DMS153 (cell line): Measurements from ENCODE around the gene TTC33.
"Not testable (repeated sequence)": the region's sequence is repeated elsewhere in the genome, so short reads cannot be mapped to it uniquely, and the experiment has no call there.

Source experiments
- DNase-seq: peaks from one replicate; lab custom pipeline; 2025; lab: John Stamatoyannopoulos, UW

The TTC33 gene

DNA sequence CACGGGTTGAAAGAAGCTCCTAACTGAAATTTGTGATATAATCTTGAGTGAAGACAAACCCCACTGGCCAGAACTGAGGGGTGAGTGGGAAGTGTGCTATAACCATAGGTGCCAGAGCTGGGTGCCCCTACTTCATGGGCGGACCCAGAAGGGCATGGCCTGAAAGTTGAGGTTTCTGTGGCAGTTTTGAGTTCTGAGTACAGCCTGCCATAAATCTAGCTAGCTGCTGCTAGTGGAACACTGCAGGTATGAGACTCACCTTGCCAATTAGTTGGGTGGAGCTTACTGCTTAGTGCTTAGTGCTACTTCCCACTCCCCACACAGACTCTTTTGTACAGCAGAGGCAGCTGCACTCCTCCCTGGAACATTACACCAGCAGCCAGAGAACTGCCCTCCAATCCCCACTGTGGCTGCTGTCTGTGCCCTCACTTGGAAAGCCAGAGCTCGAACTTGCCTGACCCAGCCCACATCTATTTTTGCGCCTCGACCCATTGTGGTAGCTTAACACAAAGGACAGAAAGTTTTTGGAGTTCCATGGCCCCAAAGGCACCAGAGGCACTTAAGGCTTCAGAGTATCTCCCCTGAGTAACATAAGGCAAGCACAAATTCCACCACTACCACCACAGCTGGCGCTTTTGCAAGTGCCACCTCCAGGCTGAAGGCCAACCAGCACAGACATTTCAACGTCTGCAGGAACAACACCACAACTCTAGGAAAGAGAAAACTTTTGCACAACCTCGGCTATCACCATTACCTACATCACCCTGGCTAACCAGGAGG, 103.1 kb downstream of the TTC33 start:
- DNase-seq, result no peak

DNA sequence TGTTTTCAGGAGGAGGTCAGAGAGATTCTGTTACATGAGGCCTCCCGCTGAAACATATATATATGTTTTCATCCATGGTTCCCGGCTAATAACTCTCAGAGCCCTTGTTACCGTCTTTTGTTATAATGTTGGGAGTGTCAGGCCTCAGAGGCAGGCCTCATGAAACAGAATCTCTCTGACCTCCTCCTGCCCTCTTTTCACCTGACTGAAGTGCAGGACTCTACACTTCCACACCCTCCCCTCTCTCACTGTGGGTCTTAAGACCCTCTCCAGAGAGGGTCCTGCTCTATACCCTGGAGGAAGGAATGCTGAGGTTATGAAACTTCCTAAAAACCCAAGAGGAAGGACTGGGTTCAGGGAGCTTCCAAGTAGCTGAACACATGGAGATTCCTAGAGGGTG, 104.6 kb downstream of the TTC33 start:
- DNase-seq, result no peak

DNA sequence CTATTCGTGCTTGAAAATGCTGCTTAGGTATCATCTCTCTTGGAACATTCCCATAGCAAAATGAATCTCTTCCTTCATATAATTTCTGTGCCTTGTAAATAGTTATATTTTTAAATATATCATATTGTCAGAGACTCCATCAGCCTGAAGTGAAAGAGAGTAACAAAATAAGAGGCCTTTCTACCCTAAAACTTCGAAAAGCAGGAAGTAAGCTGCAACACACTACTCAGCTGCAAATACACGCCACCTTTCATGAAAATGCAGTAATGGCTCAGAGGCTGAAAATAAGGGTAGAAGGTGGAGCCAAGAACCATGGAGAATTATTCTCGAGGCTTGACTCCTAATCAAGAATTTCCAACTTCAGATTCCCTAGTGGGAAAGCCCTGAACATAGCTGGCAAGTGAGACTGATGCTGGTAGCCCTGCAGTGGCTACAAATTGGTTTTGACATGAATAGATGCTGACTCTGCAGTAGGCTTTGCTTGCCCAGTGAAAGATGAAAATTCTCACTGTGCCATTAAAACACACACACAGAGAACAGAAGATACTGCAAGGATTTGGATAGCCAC, 106.2 kb downstream of the TTC33 start:
- DNase-seq, result no peak

DNA sequence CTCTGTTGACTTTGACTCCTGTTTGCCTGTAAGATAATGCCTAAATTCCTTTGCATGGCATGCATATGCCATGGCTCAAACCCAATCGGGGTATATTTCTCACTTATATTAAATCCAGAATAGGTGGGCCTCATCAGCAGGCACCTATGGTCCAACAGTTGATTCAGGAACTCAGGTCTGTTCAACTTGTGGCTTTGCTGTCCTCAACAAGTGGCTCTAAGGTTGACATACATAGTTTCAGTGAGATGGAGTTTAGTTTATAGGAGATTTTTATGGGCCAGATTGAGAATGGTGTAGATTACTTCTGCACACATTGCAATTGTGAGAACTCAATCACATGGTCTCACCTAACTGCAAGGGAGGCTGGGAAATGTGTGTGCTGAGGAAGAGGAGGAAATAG, 107.6 kb downstream of the TTC33 start:
- DNase-seq, result no peak

DNA sequence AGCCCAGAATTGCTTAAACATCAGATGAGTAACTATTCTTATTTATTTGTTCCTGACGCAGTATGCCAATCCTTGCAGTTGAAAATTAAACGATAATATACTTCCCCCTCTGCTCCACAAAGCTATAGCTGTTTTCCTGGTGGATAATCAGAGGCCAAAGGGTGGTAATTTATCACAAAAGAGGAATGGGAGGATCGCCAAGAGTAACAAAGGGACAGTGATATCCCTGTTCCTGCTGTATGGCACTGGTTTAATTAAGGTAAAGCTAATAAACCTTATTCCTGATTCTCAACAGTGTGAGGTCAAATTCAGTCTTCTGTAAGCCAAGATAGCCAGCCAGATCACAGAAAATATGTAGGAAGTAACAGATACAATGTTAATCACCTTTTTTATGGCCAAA, 109.5 kb downstream of the TTC33 start:
- DNase-seq, result no peak

DNA sequence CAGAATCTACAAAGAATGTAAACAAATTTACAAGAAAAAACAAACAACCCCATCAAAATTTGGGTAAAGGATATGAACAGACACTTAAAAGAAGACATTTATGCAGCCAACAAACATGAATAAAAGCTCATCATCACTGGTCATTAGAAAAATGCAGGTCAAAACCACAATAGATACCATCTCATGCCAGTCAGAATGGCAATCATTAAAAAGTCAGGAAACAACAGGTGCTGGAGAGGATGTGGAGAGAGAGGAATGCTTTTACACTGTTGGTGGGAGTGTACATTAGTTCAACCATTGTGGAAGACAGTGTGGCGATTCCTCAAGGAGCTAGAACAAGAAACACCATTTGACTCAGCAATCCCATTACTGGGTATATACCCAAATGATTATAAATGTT, 116.2 kb downstream of the TTC33 start:
- DNase-seq, result not testable (repeated sequence)

DNA sequence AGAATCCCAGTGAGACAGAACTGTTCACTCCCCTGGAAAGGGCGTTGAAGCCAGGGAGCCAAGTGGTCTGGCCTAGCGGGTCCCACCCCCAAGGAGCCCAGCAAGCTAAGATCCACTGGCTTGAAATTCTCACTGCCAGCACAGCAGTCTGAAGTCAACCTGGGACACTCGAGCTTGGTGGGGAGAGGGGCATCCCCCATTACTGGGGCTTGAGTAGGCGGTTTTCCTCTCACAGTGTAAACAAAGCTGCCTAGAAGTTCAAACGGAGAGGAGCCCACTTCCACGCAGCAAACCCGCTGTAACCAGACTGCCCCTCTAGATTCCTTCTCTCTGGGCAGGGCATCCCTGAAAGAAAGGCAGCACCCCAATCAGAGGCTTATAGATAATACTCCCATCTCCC, 121.2 kb downstream of the TTC33 start:
- no peak for DNase-seq

DNA sequence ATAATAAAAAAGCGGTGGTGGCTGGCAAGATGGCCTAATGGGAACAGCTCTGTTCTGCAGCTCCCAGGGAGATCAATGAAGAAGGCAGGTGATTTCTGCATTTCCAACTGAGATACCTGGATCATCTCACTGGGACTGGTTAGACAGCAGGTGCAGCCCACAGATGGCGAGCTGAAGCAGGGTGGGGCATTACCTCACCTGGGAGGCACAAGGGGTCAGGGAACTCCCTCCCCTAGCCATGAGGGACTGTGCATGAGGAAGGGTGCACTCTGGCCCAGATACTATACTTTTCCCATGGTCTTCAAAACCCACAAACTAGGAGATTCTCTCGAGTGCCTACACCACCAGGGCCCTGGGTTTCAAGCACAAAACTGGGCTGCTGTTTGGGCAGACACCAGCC, 121.6 kb downstream of the TTC33 start:
- DNase-seq, result no peak

DNA sequence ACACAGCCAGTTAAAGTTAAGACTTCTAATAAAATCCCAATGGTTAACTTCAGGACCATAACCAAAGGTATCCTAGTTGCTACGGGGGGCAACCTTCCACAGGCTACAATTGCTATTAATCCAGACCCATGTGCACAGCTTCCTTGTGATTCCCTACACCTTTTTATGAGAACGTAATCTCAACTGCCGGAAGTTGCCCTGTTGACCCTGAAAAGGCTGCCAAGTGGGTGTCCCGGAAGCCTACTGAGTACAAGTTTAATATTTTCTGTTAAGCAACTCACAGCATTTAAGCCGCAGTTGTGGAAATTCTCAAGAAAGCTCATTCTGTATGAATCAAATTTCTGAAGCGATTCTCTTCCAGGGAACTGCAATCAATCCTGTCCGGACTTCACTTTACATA, 124.5 kb downstream of the TTC33 start:
- DNase-seq, result no peak

DNA sequence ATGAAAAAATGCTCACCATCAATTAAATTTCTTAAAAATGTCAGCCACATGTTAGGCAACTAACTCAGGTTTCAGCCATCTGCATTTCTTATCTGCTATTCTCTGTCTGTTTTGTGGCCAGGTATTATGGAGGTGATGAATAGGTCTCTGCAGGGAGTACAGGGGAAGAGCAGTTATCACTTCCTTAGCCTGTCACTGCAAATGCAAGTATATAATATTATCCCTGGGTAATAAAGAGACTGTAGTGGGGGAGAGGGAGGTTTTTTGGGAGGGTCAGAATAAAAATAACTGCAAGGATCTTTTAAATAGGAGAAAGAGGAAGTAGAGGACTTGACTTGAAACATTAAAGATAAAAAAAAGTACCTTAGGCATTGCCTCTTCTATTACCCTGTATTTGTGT, 125.6 kb downstream of the TTC33 start:
- no peak for DNase-seq

DNA sequence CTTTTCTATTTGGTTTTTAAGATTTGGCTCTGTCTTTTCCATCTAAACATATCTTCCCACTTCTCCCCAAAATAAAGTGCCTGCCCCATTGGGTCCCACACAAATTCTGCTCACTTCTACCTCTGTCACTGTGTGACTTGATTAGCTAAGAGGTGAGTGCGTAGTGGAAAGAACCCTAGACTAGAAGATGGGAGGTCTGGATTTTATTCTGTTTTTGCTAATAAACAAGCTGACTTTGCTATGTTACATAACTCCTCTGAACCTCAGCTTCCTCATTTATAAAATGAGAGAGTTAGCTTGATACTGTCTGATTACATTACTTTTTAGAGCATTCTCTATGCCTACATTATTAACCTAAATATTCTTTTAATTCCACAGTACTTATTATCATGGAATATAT, 127.4 kb downstream of the TTC33 start:
- DNase-seq, result no peak

DNA sequence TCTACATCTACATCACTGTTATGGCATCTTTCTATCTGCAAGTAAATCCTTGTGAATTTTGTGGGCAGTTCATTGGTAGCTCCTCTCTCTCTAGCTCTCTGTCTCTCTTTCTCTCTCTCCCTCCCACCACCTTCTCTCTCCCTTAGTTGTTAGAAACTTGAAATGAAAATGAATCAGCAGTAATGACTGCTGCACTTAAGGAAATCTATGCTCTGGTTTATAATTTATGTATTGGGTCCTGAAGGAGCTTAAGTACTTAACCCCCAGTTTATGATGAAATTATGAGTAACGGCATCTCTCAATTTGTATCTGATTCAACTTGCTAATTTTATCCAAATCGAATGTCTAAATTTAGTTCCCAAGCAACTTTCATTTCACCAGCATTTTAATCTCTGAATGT, 128.1 kb downstream of the TTC33 start:
- DNase-seq, result no peak

DNA sequence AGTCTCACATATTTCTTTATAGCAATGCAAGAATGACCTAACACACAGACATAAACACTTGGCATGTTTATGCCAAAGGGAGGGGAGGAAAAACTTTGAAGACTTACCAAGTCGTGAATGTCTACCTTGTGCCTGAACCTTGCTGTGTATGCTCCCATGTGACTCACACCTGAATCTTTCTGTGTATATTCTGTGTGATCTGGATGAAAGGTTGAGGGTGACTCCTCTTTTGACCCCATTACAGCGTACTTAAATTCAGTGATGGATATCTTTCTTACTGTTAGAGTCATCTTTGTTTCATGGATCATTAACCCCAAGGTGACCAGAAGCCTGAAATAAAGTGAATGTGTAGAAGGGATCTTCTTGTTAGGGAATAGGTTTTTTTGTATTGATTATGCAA, 129.0 kb downstream of the TTC33 start:
- DNase-seq, result no peak

DNA sequence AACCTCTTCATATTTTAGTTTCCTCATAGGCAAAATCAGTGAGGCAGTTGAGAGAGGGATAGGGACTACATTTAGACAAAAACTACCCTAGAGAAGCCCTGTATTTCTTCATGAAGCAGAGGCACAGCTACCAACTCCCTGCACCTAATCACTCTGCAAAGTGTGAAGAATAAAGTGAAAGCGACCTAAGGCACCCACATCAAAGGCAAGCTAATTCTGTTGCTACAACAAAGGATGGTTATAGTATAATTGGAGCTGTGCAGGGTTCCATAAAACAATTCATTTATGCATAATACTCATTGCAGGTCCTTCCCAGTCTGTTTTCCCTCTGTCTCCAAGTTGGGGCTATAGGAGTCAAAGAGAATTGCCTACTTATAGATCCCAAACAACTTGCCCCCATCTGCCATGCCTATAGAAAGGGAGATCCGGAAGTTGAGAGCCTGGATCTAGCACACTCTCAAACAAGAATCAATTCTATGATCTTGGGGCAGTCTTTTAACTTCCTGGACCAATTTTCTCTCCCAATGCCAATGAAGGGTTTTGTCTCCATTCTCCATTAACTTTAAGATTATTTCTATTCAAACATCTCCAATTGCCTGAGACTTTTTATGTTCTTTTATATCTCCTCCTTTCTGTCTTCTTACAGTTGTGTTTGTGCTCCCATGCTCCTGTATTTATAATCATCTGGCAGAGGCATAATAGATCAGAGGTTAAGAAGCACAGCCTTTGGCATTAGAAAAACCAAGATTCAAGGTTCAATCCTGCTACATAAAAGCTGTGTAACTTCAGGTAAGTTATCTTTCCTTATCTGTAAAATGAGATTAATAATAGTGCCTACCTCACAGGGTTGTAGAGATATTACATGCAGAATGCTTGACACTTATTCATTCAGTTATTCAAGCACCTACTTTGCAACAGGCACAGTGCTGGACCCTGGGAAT, 132.0 kb downstream of the TTC33 start:
- no peak for DNase-seq

DNA sequence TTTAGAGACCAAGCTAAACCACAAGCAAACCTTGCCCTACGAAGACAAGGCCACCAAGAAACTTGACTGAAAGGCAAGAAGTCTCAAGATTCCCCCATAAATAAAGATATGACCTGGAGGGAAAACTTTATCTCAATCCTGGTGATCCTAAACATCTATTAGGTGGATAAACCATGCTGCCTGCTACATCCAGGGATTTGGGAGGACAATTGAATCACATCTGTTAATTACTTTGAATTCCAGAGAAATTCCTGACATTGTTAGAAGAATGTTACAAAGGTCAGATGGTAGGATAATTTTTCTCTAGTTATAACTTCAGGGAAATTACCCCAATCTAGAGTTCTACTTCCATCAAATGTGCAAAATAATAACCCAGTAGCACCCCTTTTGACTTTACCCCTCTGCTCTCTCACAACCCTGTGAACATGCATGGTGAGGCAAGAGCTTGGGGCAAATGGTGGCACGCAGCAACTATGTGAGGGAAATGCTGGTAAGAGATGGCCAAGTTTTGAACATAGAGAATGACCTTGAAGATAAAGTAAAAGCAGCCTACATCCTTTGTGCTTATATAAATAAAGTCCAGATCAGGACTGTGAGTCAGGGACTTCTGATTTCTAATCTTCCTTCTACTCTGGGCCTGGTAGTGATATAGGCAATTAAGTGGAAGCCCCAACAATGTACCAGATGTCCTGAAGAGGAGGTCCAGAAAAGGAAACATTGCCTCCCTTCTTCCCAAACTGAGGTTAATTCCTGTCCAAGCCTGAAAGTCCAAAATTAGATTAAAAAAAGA, 133.1 kb downstream of the TTC33 start:
- no peak for DNase-seq

DNA sequence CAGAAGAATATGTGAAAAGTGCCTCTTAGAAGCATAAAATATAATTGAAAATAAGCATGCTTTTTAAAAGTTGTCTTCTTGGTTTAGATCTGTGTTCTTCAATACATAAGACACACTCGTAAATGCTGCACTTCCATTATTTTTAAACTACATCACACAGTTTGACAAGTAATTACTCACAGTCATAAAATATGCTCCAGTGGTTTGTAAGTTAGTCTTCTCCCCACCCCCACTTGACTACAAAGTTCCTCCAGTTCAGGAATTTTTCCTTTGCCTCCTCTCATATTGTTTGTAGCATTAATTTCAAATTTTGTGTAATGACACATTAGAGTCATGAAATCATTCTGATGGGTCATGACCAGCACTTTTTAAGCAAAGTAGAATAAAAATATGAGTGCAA, 136.3 kb downstream of the TTC33 start:
- DNase-seq, result no peak

DNA sequence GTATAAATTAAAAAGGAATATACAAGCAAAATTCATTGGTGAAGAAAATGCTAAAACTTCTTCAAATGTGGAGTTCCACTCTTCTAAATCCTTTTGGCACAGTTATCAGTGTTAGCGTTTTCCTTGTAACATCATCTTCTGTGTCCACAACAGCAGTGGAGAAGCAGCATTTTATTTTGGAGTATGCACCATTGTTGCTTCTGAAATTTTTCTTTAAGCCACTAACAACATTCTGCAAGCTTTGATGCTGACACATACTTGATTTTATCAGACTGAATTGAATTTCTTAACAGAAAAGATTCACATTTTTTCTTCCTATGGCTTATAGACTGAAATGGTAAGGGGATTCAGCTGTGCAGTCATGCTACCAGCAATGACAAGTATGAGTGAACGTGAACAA, 136.8 kb downstream of the TTC33 start:
- DNase-seq, result no peak

DNA sequence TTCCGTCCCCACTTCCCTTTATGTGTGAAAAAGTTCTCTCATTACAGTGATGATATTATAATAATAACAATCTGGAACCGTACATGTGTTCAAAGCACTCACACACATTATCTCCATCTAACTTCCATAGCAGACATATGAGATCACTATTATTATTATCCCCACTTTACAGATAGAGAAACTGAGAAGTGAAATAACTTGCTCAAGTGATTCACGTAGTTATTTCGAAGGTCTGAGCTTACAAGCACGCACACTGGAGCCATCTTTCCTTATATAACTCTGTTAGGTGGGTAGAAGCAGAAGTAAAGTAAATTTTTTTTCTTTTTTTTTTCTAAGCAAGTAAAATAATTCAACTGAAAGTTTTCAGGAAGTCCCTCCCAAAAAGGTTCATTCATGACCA, 139.0 kb downstream of the TTC33 start:
- DNase-seq, result no peak

DNA sequence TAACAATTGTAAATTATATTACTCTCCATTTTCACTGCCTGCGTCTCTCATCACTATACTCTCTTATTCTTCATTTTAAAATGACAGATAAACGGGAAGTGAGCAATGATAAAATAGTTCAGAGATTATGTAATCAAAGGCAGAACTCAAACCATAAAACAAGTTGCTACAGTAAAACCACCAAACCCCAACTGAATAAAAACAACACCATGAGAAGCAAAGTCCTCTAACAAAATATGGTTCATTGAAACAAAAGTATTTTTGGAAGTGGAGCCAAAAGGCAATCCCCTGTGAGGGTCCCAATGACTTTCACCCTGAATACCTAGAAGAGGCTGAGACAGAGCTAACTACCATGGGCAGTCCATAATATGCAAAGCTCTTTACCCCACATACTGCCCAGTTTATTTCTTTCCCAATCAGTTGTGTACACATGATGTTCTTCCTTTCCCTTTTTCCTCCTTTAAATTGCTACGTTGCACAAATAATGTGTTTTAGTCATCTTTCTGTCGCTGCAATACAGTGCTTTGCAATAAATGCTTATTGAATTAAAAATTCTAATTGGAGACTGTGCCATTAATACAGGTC, 140.1 kb downstream of the TTC33 start:
- DNase-seq, result no peak

DNA sequence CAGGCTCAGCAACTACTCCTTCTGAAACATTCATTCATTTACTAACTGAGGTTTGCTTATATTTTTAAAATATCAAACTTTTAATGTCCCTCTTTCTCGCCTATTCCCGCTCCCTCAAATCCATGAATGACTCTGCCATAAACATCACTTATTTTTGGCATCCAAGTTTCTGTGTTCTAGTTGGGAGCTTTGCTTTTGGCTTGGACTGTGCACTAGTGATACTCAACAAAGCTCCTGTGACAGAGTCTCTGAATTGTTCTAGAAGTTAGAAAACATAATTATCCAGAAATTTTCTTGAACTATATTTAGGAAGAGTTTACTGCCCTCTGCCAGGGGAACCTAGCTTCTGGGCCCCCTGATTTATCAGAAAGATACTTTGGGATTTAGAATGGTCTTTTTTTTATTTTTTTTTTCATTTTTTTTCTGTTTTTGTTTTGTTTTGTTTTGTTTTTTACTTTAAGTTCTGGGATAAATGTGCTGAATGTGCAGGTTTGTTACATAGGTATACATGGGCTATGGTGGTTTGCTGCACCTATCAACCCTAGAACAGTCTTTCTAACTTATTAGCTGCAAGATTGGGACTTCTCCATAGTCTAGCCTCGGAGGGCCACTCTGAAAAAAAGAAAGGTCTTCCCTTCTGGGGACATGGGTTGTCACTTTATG, 140.7 kb downstream of the TTC33 start:
- no peak for DNase-seq

DNA sequence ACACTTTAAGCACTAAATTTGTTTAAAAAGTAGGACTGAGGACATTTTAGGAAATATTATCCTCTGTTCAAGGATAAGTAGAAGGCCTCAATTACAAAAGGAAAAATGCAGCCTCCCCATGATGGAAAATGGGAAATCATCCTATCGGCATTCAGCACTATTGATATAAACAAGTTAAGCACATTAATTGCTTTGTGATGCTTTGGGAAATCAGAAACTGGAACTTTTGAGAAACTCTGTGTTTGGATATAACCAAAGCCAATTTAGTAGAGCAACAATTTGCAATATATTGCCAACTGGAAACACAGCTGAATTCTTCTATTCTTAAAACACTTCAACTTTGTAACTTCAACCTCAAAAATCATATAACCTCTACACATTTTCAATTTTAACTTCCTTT, 141.3 kb downstream of the TTC33 start:
- no peak for DNase-seq
